Nephron (organoid): ENCODE results near the gene MEMO1.
"Not testable (repeated sequence)": the region's sequence is repeated elsewhere in the genome, so short reads cannot be mapped to it uniquely, and the experiment has no call there.

Experiments used
- H3K27ac Mint-ChIP-seq, 3 experiments: 2 replicates each; pipeline ENCODE4 v1.8.0; 2020; ENCODE audit warnings: mixed read lengths in 3 of 3, mild to moderate bottlenecking in 2 of 3, moderate library complexity in 1 of 3
- H3K27me3 Mint-ChIP-seq: 2 replicates; pipeline ENCODE4 v1.8.0; 2021; ENCODE audit warnings: low read depth, mild to moderate bottlenecking, moderate library complexity, mixed read lengths
- H3K36me3 Mint-ChIP-seq: 2 replicates; pipeline ENCODE4 v1.8.0; 2020; ENCODE audit warnings: low read depth, mixed read lengths
- H3K4me1 Mint-ChIP-seq: 2 replicates; pipeline ENCODE4 v1.8.0; 2020; ENCODE audit warnings: mixed read lengths
- H3K4me3 Mint-ChIP-seq, 3 experiments: 2 replicates each; pipeline ENCODE4 v1.8.0; 2020; ENCODE audit warnings: mild to moderate bottlenecking in 3 of 3, mixed read lengths in 3 of 3, moderate library complexity in 2 of 3
- H3K9me3 Mint-ChIP-seq: 2 replicates; pipeline ENCODE4 v1.8.0; 2020; ENCODE audit warnings: mixed read lengths
- CTCF ChIP-seq, 3 experiments: fragments of 200-600 bp; sonication (generic); IDR thresholded peaks; one replicate each; pipeline ENCODE4 v1.5.0; 2021; ENCODE audit warnings: antibody characterized with exemption in 3 of 3; ENCODE audit not compliant: unreplicated experiment in 3 of 3

The MEMO1 gene

DNA sequence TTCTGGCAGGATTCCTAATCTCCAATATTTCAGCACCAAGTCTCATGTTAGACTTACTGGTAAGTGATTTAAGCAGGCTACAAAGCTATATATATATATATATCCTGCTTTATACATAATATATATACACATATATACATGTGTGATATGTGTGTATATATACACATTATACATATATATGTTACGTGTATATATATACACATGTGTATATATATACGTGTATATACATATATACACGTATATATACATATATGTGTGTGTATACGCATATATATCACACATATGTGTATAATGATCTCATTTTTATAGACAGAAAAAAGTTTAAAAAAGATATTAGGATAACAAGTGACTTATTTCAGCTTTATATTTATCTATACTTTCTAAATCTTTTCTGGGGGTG, 41.6 kb downstream of the MEMO1 start:
- Mint-ChIP-seq H3K4me1 (no peaks in the 10 kb centered on the region), H3K36me3 (no peaks in the 10 kb centered on the region), H3K9me3 (no peaks in the 10 kb centered on the region), H3K27me3 (no peaks in the 10 kb centered on the region), H3K4me3 (no peak overlapping the region), H3K27ac (no peak overlapping the region)
- no peak for TF ChIP-seq CTCF (IDR thresholded peaks at IDR 0.05; ENCODE audit: unreplicated experiment in 3 of 3)

DNA sequence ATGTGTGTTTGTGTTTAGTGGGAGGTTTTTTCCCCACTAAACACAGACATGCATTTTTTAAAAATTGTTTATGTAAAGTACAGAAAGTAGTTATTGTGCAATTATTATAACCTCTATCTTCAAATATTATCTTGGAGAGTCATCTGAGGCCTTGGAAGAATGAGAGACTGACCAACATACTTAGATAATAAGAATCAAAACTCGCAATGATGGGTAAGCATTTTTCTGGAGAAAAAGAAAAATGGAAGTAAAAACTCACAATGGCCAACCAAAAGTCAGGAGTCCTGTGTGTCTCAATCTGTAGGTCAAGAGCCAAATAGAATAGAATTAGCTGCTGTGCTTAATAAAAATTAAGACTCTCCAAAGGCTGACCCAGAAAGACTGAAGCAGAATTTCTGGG, 43.0 kb downstream of the MEMO1 start:
- no peaks in the 10 kb centered on the region for H3K4me1 Mint-ChIP-seq
- H3K27me3 Mint-ChIP-seq = no peaks in the 10 kb centered on the region
- no peak overlapping the region for H3K4me3 Mint-ChIP-seq
- TF ChIP-seq CTCF (IDR thresholded peaks at IDR 0.05; ENCODE audit: unreplicated experiment in 3 of 3) = no peak
- H3K27ac Mint-ChIP-seq = no peak overlapping the region
- no peaks in the 10 kb centered on the region for H3K36me3 Mint-ChIP-seq
- H3K9me3 Mint-ChIP-seq = no peaks in the 10 kb centered on the region

- H3K9me3 Mint-ChIP-seq, H3K36me3 Mint-ChIP-seq, H3K4me3 Mint-ChIP-seq, H3K27me3 Mint-ChIP-seq, H3K4me1 Mint-ChIP-seq, H3K27ac Mint-ChIP-seq: not testable (repeated sequence)
These were observed 44.4 kb downstream of the MEMO1 start for GRCh38 chr2:31966402-31966801.

DNA sequence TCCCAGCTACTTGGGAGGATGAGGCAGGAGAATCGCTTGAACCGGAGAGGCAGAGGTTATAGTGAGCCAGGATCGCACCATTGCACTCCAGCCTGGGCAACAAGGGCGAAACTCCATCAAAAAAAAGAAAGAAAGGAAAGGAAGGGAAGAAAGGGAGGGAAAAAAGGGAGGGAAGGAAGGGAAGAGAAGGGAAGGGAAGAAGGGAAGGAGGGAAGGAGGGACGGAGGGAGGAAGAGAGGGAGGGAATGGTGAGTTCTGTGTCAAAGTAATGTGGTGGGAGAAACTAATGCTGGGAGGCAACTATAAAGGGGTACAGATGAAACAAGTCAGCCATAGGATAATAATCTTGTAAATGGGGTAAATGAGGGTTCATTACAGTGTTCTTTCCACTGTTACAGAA, 45.7 kb downstream of the MEMO1 start:
- no peaks in the 10 kb centered on the region for H3K27me3 Mint-ChIP-seq
- TF ChIP-seq CTCF (IDR thresholded peaks at IDR 0.05; ENCODE audit: unreplicated experiment in 3 of 3) = no peak
- no peaks in the 10 kb centered on the region for H3K9me3 Mint-ChIP-seq
- H3K36me3 Mint-ChIP-seq = no peaks in the 10 kb centered on the region
- no peak overlapping the region for H3K4me3 Mint-ChIP-seq
- H3K27ac Mint-ChIP-seq = no peak overlapping the region
- no peaks in the 10 kb centered on the region for H3K4me1 Mint-ChIP-seq

DNA sequence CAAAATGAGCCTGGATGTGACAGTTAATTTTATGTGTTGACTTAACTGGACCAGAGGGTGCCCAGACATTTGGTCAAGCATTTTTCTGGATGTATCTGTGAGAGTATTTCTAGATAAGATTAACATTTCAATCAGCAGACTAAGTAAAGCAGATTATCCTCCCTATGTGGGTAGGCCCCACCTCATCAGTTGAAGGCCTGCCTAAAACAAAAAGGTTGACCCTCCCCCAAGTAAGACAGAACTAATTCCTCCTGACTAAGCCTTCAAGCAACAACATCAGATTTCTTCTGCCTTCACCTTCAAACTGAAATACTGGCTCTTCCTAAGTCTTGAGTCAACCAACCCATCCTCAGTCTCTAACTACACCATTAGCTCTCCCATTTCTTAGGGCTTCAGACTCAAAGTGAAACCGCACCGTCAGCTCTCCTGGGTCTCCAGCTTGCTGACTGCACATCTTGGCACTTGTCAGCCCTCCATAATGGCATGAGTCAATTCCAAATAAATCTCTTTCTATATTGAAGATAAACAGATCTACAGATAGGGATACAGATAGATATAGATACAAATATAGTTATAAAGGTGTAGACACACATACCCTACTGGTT, 47.9 kb downstream of the MEMO1 start:
- Mint-ChIP-seq H3K27me3 (no peaks in the 10 kb centered on the region), H3K36me3 (peaks cover 5% of the 10 kb centered on the region), H3K27ac (no peak overlapping the region), H3K4me3 (no peak overlapping the region), H3K9me3 (no peaks in the 10 kb centered on the region), H3K4me1 (no peaks in the 10 kb centered on the region)
- TF ChIP-seq CTCF (IDR thresholded peaks at IDR 0.05; ENCODE audit: unreplicated experiment in 3 of 3) = no peak

- H3K4me1 Mint-ChIP-seq = no peaks in the 10 kb centered on the region
- no peaks in the 10 kb centered on the region for H3K27me3 Mint-ChIP-seq
- H3K27ac Mint-ChIP-seq = no peak overlapping the region
- H3K36me3 Mint-ChIP-seq = peaks cover 9% of the 10 kb centered on the region
- H3K9me3 Mint-ChIP-seq = no peaks in the 10 kb centered on the region
- TF ChIP-seq CTCF (IDR thresholded peaks at IDR 0.05; ENCODE audit: unreplicated experiment in 3 of 3) = no peak
- no peak overlapping the region for H3K4me3 Mint-ChIP-seq
These were observed 52.6 kb downstream of the MEMO1 start for GRCh38 chr2:31958140-31958717.
